Upper lobe of left lung (tissue), 6 donors: ENCODE measurements around the gene CCDC159. TPM values are rescaled to one million over a fixed set of nuclear protein-coding genes. Genes with fewer than 3 reads are reported as not detected.

Source experiments
- ATAC-seq, 2 donors: fragments of 200-7000 bp; cut with Tn5 transposase; one replicate each; pipeline ENCODE4 v1.9.1; 2022; ENCODE audit warnings: mild to moderate bottlenecking in 2 of 2, moderate library complexity in 2 of 2; ENCODE audit not compliant: low FRiP score in 2 of 2
- DNase-seq, 2 donors: peaks; one replicate each; pipeline ENCODE4 v3.0.0-alpha.2; 2019 to 2020
- H3K27ac ChIP-seq, 4 donors: fragments of 200-600 bp; sonication (generic); one replicate each; pipeline ENCODE4 v1.5.1; 2016 to 2019
- H3K27me3 ChIP-seq, 4 donors: fragments of 200-600 bp; sonication (generic); one replicate each; pipeline ENCODE4 v1.5.1; 2017 to 2019
- H3K36me3 ChIP-seq, 4 donors: fragments of 200-600 bp; sonication (generic); one replicate each; pipeline ENCODE4 v1.5.1; 2016 to 2019
- H3K4me1 ChIP-seq, 4 donors: fragments of 200-600 bp; sonication (generic); one replicate each; pipeline ENCODE4 v1.5.1; 2018 to 2019
- H3K4me3 ChIP-seq, 4 donors: fragments of 200-600 bp; sonication (generic); one replicate each; pipeline ENCODE4 v1.5.1; 2017 to 2019; ENCODE audit warnings: mild to moderate bottlenecking in 2 of 4, moderate library complexity in 1 of 4
- H3K9me3 ChIP-seq, 4 donors: fragments of 200-600 bp; sonication (generic); one replicate each; pipeline ENCODE4 v1.5.1; 2018 to 2019
- CTCF ChIP-seq, 6 experiments: fragments of 450-650 bp in 4 of 6; fragments of 200-600 bp in 2 of 6; sonication (generic) in 2 of 6; IDR thresholded peaks; one replicate each; pipeline ENCODE4 v1.5.1; 2016 to 2019; ENCODE audit warnings: antibody characterized with exemption in 6 of 6
- EP300 ChIP-seq, 4 donors: sonication (generic); formaldehyde crosslinking; IDR thresholded peaks; one replicate each; pipeline ENCODE4 v1.5.1; 2017; ENCODE audit warnings: antibody characterized with exemption in 4 of 4, control low read depth in 2 of 4
- POLR2A ChIP-seq, 4 donors: fragments of 450-650 bp; IDR thresholded peaks; one replicate each; pipeline ENCODE4 v1.5.1; 2016 to 2017; ENCODE audit warnings: antibody characterized with exemption in 4 of 4, mild to moderate bottlenecking in 2 of 4
- POLR2AphosphoS5 ChIP-seq, 2 donors: sonication (generic); formaldehyde crosslinking; IDR thresholded peaks; one replicate each; pipeline ENCODE4 v1.5.1; 2017; ENCODE audit warnings: antibody characterized with exemption in 2 of 2
- WGBS, 2 donors: methylation state at CpG; one replicate each; pipeline ENCODE4 v1.1.5; 2017 to 2018; 5-methylcytosine and 5-hydroxymethylcytosine counted together
- total RNA-seq, 6 donors: library from RNA; depleted of rRNA in 4 of 6; stranded (reverse); fragments of >200 nt in 4 of 6; gene quantifications; one replicate each; pipeline versions ENCODE4 v1.1.0 to v1.2.1, GENCODE V29; 2016 to 2021
- donor health status: DM: no; HTN: no; CAD: no; lungs with moderate emphysema.
- donor health status: DM: no; HTN: yes; CAD: no; lungs with severe emphysema.

The CCDC159 gene
- total RNA-seq, 6 donors from 2014 or later: 17.5 to 176 (median 33.3) TPM

- H3K27ac ChIP-seq: peak overlapping the region; percentile 62 to 91 (median 82)
- WGBS, 2 donors: 32 to 35% methylated on average over 5 of the region's 5 CpGs
- no peaks in the 10 kb centered on the region for H3K27me3 ChIP-seq
- no peaks in the 10 kb centered on the region for H3K9me3 ChIP-seq
- TF ChIP-seq POLR2A (IDR thresholded peaks at IDR 0.05) (no peak), POLR2AphosphoS5 (IDR thresholded peaks at IDR 0.05) (no peak), CTCF (IDR thresholded peaks at IDR 0.05) (no peak), EP300 (IDR thresholded peaks at IDR 0.05) (no peak)
- DNase-seq (no peak), ATAC-seq (peak in 1 of 2 donors; percentile 3)
- H3K4me3 ChIP-seq: no peak overlapping the region
- H3K36me3 ChIP-seq: peaks cover 0 to 36% (median 19%) of the 10 kb centered on the region in 4 donors
- H3K4me1 ChIP-seq: peaks cover 25 to 45% (median 43%) of the 10 kb centered on the region in 4 donors
Observed at GRCh38 chr19:11323601-11324078, 22.7 kb upstream of the CCDC159 start.

- 5 to 16% methylated on average over 9 to 10 of the region's 10 CpGs for WGBS, 2 donors
- Histone ChIP-seq H3K27ac (peak overlapping the region; percentile 62 to 91 (median 82)), H3K4me3 (peak overlapping the region in 1 of 4 donors; percentile 10), H3K4me1 (peaks cover 25 to 43% (median 42%) of the 10 kb centered on the region in 4 donors), H3K27me3 (no peaks in the 10 kb centered on the region), H3K9me3 (no peaks in the 10 kb centered on the region), H3K36me3 (peaks cover 0 to 41% (median 22%) of the 10 kb centered on the region in 4 donors)
- TF ChIP-seq POLR2AphosphoS5 (IDR thresholded peaks at IDR 0.05): peak; percentile 79 to 94
- TF ChIP-seq POLR2A (IDR thresholded peaks at IDR 0.05): no peak
- TF ChIP-seq EP300 (IDR thresholded peaks at IDR 0.05): peak in 1 of 4 donors; percentile 36
- TF ChIP-seq CTCF (IDR thresholded peaks at IDR 0.05): no peak
- ATAC-seq (peak; percentile 87 to 90), DNase-seq (peak in 1 of 2 donors; percentile 92)
Observed at GRCh38 chr19:11324079-11324661, 22.1 kb upstream of the CCDC159 start.

GRCh38 chr19:11324748-11325389 lies 21.4 kb upstream of the CCDC159 start:
- ATAC-seq: peak in 1 of 2 donors; percentile 2
- Histone ChIP-seq H3K36me3 (peaks cover 0 to 48% (median 27%) of the 10 kb centered on the region in 4 donors), H3K9me3 (no peaks in the 10 kb centered on the region), H3K27ac (peak overlapping the region; percentile 62 to 91 (median 82)), H3K4me1 (peaks cover 25 to 43% (median 42%) of the 10 kb centered on the region in 4 donors), H3K4me3 (no peak overlapping the region), H3K27me3 (no peaks in the 10 kb centered on the region)
- no peak for TF ChIP-seq POLR2A (IDR thresholded peaks at IDR 0.05)
- TF ChIP-seq CTCF (IDR thresholded peaks at IDR 0.05): no peak
- no peak for TF ChIP-seq POLR2AphosphoS5 (IDR thresholded peaks at IDR 0.05)
- no peak for TF ChIP-seq EP300 (IDR thresholded peaks at IDR 0.05)
- peak in 1 of 2 donors; percentile 49 for DNase-seq
- 71 to 72% methylated on average over 7 to 17 of the region's 17 CpGs for WGBS, 2 donors

GRCh38 chr19:11325544-11325943 lies 20.8 kb upstream of the CCDC159 start:
- peaks cover 0 to 55% (median 34%) of the 10 kb centered on the region in 4 donors for H3K36me3 ChIP-seq
- peak overlapping the region in 3 of 4 donors; percentile 75 to 91 (median 88) for H3K27ac ChIP-seq
- ATAC-seq: no peak
- TF ChIP-seq POLR2A (IDR thresholded peaks at IDR 0.05) (no peak), CTCF (IDR thresholded peaks at IDR 0.05) (no peak), EP300 (IDR thresholded peaks at IDR 0.05) (no peak), POLR2AphosphoS5 (IDR thresholded peaks at IDR 0.05) (no peak)
- H3K9me3 ChIP-seq: no peaks in the 10 kb centered on the region
- H3K4me1 ChIP-seq: peaks cover 25 to 43% (median 42%) of the 10 kb centered on the region in 4 donors
- no peak overlapping the region for H3K4me3 ChIP-seq
- no peak for DNase-seq
- WGBS, 2 donors: 88 to 94% methylated on average over 7 of the region's 7 CpGs
- H3K27me3 ChIP-seq: no peaks in the 10 kb centered on the region
